ENCODE results near the gene ERGIC1.
"Not testable (repeated sequence)": the region's sequence is repeated elsewhere in the genome, so short reads cannot be mapped to it uniquely, and the experiment has no call there.

ERGIC1 gene

GRCh38 chr5:172896465-172896864, 62.4 kb downstream of the ERGIC1 start:
- FAIRE-seq = no peak
- no peak for DNase-seq (ENCODE audit: extremely low spot score, insufficient read length, low read depth)

DNA sequence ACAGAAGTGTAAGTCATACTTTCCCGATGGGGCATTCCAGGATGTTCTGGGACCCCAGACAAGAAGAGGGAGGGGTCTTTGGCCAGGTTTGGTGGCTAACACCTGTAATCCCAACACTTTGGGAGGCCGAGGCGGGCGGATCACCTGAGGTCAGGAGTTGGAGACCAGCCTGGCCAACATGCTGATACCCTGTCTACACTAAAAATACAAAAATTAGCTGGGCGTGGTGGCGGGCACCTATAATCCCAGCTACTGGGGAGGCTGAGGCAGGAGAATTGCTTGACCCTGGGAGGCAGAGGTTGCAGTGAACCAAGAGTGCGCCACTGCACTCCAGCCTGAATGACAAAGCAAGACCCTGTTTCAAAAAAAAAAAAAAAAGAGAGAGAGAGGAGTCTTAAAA, 63.0 kb downstream of the ERGIC1 start:
- not testable (repeated sequence) for DNase-seq (ENCODE audit: extremely low spot score, insufficient read length, low read depth); FAIRE-seq

GRCh38 chr5:172897481-172898217, 63.6 kb downstream of the ERGIC1 start:
- FAIRE-seq (no peak), DNase-seq (ENCODE audit: extremely low spot score, insufficient read length, low read depth) (no peak)

DNA sequence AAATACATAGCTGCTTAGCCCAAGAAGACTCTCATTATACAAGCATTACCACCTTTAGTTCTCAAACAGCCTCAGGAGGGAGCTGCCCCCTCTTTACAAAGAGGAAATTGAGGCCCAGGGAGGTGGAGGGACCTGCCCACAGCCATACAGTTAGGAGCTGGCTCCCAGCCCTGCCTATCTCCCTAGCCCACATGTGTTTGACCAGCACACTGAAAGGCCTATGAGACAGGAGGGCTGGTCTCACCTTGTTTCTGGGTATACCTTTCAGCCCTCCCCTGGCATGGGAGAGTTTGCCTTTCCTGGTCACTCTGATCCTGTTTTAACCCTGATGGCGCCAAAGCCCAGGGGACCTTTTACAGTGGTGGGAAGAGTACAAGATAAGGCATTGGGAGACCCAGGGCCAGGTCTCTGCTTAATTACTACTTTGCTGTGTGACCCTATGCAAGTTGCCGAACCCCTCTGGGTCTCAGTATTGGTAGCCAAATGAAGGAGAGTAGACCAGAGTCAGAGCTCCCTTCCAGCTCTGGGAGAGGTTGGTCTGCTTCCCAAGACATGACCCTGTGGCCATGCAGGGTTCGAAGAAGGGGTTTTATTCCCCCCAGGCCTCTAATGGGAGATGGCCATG, 64.3 kb downstream of the ERGIC1 start:
- no peak for FAIRE-seq

DNA sequence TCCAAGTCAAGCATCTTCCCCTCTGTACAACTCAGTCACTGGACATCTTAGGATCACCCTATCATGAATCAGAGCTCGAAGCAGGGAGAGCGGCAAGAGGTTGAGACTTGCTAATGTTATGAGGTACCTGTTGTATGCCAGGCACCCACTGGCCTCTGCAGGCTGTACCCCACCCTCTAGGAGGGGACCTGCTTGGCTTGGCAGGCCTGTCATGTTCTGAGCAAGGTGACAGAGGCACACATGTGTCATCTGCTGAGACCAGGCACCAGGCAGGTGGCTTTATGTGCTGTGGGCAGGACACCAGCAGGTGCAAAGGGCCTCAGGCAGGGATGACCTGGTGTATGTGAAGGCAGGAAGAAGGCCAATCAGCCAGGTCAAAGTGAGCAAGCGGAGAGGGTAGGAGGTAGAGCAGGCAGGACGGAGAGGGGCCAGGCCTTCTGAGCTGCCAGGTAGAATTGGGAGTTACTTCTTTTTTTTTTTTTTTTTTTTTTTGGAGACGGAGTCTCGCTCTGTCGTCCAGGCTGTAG, 64.9 kb downstream of the ERGIC1 start:
- no peak for FAIRE-seq
- DNase-seq (ENCODE audit: extremely low spot score, insufficient read length, low read depth) = no peak

More for the DNA sequence above, 64.3 kb downstream of the ERGIC1 start:
- no peak for DNase-seq (ENCODE audit: extremely low spot score, insufficient read length, low read depth)

DNA sequence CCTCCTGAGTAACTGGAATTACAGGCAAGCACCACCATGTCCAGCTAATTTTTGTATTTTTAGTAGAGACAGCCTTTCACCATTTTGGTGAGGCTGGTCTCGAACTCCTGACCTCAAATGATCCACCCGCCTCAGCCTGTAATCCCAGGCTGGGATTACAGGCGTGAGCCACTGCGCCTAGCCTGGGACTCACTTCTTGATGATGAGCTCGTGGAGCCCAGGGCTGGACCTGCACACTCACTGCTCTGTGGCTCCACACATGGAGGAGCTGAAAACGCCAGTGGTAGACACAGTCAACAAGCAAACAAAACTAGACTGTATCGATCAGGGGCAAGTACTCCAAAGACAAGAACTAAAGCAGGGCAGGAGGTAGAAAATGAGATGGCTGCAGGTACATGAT, 65.4 kb downstream of the ERGIC1 start:
- FAIRE-seq (no peak), DNase-seq (ENCODE audit: extremely low spot score, insufficient read length, low read depth) (no peak)

GRCh38 chr5:172901012-172901780, 67.1 kb downstream of the ERGIC1 start:
- FAIRE-seq (no peak), DNase-seq (ENCODE audit: extremely low spot score, insufficient read length, low read depth) (no peak)

DNA sequence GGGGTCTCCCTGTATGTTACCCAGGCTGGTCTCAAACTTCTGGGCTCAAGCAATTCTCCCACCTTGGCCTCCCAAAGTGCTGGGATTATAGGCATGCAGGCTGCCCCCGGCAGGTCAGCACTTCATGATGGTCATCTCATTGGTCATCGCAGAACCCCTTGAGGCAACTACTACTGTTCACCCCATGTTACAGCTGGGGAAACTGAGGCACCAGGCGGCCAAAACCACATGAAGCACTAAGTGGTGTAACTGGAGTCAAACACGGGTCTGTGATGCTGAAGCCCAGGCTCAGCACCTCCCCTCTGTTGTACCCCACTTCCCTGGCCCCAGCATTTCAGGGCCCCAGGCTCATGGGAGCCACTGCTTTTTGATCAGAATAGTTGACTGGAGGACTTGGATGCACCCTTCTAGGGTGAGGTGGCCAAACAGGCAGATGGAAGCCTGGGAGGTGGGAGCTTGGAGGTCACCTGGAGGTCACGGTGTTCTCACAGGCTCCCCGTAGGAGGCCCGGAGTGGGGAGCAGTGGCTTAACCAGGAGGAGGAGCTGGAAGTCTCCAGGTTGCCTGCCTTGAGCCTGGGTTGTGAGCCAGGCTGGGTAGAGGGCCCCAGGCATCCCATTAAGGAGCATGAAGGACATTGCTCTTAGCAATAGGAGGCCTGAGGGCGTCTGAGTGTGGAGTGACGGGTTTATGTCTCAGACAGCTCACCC, 67.9 kb downstream of the ERGIC1 start:
- DNase-seq (ENCODE audit: extremely low spot score, insufficient read length, low read depth) = no peak
- FAIRE-seq = no peak

GRCh38 chr5:172902497-172903472, 68.7 kb downstream of the ERGIC1 start:
- no peak for DNase-seq (ENCODE audit: extremely low spot score, insufficient read length, low read depth)
- no peak for FAIRE-seq

DNA sequence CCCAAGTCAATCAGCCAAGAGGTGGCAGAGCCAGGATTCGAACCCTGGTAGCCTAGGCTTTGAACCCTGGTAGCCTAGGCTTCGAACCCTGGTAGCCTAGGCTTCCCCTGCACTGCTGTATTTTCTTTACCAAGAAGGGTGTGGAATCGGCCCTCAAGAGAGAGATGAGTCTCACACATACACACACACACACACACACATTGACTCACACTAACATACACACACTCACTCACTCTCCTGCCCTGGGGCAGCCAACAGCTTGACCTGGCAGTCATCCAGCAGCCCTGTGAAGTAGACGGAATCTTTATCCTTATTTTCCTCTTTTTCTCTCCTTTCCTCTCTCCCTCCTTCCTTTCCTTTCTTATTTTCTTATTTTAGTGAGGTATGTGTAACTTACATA, 69.7 kb downstream of the ERGIC1 start:
- no peak for DNase-seq (ENCODE audit: extremely low spot score, insufficient read length, low read depth)
- no peak for FAIRE-seq

DNA sequence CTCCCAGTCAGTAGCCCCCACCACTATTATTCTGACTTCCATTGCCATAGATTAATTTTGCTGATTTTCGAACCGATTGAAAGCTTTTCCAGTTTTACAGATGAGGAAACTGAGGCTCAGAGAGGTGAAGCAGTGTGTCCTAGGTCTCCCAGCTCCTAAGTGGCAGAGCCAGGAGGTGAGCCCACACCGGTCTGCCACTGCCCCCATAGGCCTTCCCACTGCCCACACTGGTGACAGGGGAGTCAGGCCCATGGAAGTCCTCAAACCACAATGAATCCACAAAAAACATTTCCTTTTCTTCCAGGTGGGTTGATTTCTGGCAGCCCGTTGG, 70.2 kb downstream of the ERGIC1 start:
- no peak for DNase-seq (ENCODE audit: extremely low spot score, insufficient read length, low read depth)
- no peak for FAIRE-seq

DNA sequence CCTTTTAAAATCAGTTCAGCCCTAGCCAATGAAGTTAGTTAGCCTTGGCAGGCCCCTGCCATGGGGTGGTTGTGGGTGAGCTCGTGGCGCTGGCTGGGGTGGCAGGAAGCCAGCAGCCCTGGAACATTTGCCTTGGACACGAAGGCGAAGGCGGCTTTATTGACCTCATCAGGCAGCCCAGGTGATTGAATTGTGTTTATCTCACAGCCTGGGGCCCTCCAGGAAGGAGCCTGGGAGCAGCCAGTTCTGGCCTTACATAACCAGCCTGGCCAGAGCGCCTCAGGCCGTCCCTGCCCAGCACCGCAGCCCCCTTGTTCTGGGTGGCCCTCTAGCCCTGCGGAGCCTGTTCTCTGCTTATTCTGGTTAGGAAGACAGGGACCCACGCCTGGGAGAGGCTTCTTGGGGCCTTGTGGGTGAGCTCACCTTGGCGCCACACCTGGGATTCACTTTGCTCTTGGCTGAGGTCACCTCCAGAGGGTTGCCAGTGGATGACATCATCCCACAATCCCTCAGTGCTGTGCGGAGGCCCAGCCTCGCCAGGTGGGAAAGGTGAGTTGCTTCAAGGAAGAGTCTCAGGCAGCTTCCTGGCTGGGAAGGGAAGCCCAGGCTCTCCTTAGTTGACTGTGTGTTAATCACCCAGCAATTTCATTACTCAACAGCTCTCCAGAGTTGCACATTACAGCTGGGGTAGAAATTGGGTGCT, 70.7 kb downstream of the ERGIC1 start:
- no peak for DNase-seq (ENCODE audit: extremely low spot score, insufficient read length, low read depth)

GRCh38 chr5:172905346-172906140, 71.5 kb downstream of the ERGIC1 start:
- FAIRE-seq (no peak), DNase-seq (ENCODE audit: extremely low spot score, insufficient read length, low read depth) (no peak)

More for the DNA sequence above, 70.7 kb downstream of the ERGIC1 start:
- no peak for FAIRE-seq

DNA sequence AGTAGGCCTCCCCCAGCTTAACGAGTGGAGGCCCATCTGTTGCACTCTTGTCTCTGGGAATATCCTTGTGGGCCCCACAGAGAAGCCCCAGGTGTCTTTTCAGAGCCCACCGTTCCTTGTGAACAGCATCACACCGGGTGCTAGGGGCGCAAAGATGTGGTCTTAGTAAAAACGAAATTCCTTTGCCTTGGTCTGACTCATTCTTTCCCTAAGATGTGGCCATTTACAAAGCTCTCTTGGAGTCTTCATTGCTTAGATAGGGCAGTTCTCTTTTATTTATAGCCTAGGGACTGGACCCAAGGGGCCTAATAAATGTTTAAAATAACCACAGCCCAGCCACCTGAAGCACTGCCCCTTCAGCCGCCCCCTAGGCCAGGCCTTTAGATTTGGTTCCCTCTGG, 72.4 kb downstream of the ERGIC1 start:
- FAIRE-seq = peak; percentile 79
- no peak for DNase-seq (ENCODE audit: extremely low spot score, insufficient read length, low read depth)

GRCh38 chr5:172906888-172907287, 72.8 kb downstream of the ERGIC1 start:
- no peak for DNase-seq (ENCODE audit: extremely low spot score, insufficient read length, low read depth)
- peak; percentile 5 for FAIRE-seq

GRCh38 chr5:172907657-172908056, 73.6 kb downstream of the ERGIC1 start:
- DNase-seq (ENCODE audit: extremely low spot score, insufficient read length, low read depth) (no peak), FAIRE-seq (no peak)

DNA sequence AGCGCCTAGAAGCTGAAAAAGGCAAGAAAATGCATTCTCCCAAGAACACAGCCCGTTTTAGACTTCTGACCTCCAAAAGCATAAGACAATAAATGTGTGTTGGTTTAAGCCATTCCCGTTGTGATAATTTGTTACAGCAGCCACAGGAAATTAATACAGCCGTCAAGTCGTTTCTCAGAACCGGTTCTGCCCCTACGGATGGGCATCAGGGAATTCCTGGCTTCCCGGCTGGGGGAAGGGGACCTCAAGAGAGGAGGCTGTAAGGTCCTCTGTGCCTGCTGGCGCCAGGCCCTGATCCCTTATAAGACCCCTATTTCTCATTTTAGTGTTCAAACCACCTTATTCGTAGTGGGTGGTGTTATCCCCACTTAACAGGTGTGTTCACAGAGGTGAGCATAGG, 74.6 kb downstream of the ERGIC1 start:
- FAIRE-seq (no peak), DNase-seq (ENCODE audit: extremely low spot score, insufficient read length, low read depth) (no peak)
